BJ (cell line): ENCODE data around the gene LINGO4. TPM values are rescaled to one million over a fixed set of nuclear protein-coding genes. Genes with fewer than 3 reads are reported as not detected.
"Not testable (repeated sequence)": the region's sequence is repeated elsewhere in the genome, so short reads cannot be mapped to it uniquely, and the experiment has no call there.

Source experiments
- CTCF ChIA-PET: fragments of 350-600 bp; formaldehyde crosslinking; extraction: SDS; loops from one replicate; lab custom pipeline; 2021; ENCODE audit warnings: antibody characterized with exemption, inconsistent platforms; lab: Yijun Ruan, JAX
- POLR2A ChIA-PET: fragments of 300-600 bp; sonication (Branson Sonifier 250); formaldehyde crosslinking; extraction: SDS; loops from one replicate; lab custom pipeline; 2021; ENCODE audit warnings: antibody characterized with exemption; lab: Charles Lee
- DNase-seq: peaks from one replicate; pipeline ENCODE4 v3.0.0-alpha.2; 2011; ENCODE audit warnings: low read depth
- H3K27me3 ChIP-seq: 2 replicates; pipeline ENCODE4 v1.6.0; 2011; ENCODE audit warnings: low read length; ENCODE audit not compliant: control insufficient read depth, insufficient read depth
- H3K36me3 ChIP-seq: 2 replicates; pipeline ENCODE4 v1.5.1; 2011; ENCODE audit warnings: low read length; ENCODE audit not compliant: control insufficient read depth, insufficient read depth
- H3K4me3 ChIP-seq: 2 replicates; pipeline ENCODE4 v1.5.1; 2011; ENCODE audit warnings: low read depth, mild to moderate bottlenecking, control low read depth, low read length
- CTCF ChIP-seq: IDR thresholded peaks from 2 replicates; pipeline ENCODE4 v1.5.1; 2011; ENCODE audit warnings: low read depth, mild to moderate bottlenecking, control low read depth, inconsistent platforms, low read length, moderate library complexity; ENCODE audit not compliant: insufficient read depth
- polyA plus RNA-seq: library from polyadenylated mRNA; depleted of rRNA; stranded (reverse); fragments of >200 nt; gene quantifications from 2 replicates; pipeline ENCODE4 v1.2.3, GENCODE V29; 2011

LINGO4 gene
- polyA plus RNA-seq, 1 experiment, result not detected

GRCh38 chr1:151782741-151783140 lies 22.5 kb downstream of the LINGO4 start:
- Histone ChIP-seq H3K27me3 (peaks cover 3% of the 10 kb centered on the region; the same call in 1 of the 2 replicates), H3K36me3 (no peaks in the 10 kb centered on the region), H3K4me3 (no peak overlapping the region)
- no peak for TF ChIP-seq CTCF
- CTCF ChIA-PET, result no interaction called here
- POLR2A ChIA-PET, result no interaction called here
- no peak for DNase-seq

- H3K27me3 ChIP-seq, CTCF ChIA-PET, H3K36me3 ChIP-seq, H3K4me3 ChIP-seq, POLR2A ChIA-PET, DNase-seq: not testable (repeated sequence)
Observed at GRCh38 chr1:151782026-151782425, 23.2 kb downstream of the LINGO4 start.

- POLR2A ChIA-PET, result interaction anchor here (0.7 kb wide), 1 partner anchor 286 kb away, joined by 8 read pairs; no protein-coding TSS in a partner anchor
- H3K27me3 ChIP-seq, H3K36me3 ChIP-seq, DNase-seq, H3K4me3 ChIP-seq: not testable (repeated sequence)
- CTCF ChIA-PET, result interaction anchor here (1.0 kb wide), 1 partner anchor 9 kb away, joined by 3 read pairs; the partner anchor contains the start of gene TDRKH
Observed at GRCh38 chr1:151780736-151781135, 24.5 kb downstream of the LINGO4 start.

GRCh38 chr1:151779852-151780251 lies 25.4 kb downstream of the LINGO4 start:
- POLR2A ChIA-PET, result no interaction called here
- CTCF ChIA-PET, result interaction anchor here (0.8 to 1.0 kb wide), 2 partner anchors 10 to 22 kb away, joined by 3 read pairs; partner anchors contain the start of gene TDRKH
- no peaks in the 10 kb centered on the region for H3K36me3 ChIP-seq
- no peak for DNase-seq
- H3K4me3 ChIP-seq, result no peak overlapping the region
- H3K27me3 ChIP-seq, result peaks cover 3% of the 10 kb centered on the region; the same call in 1 of the 2 replicates
- no peak for TF ChIP-seq CTCF

GRCh38 chr1:151777317-151777716 lies 27.9 kb downstream of the LINGO4 start:
- no peak for TF ChIP-seq CTCF
- no peak for DNase-seq
- no peaks in the 10 kb centered on the region for H3K36me3 ChIP-seq
- ChIA-PET CTCF (no interaction called here), POLR2A (no interaction called here)
- H3K27me3 ChIP-seq, result no peaks in the 10 kb centered on the region
- no peak overlapping the region for H3K4me3 ChIP-seq

- no peak for DNase-seq
- TF ChIP-seq CTCF, result no peak
- Histone ChIP-seq H3K36me3 (no peaks in the 10 kb centered on the region), H3K27me3 (no peaks in the 10 kb centered on the region), H3K4me3 (no peak overlapping the region)
- CTCF ChIA-PET, result no interaction called here
- POLR2A ChIA-PET, result no interaction called here
Observed at GRCh38 chr1:151776665-151777062, 28.6 kb downstream of the LINGO4 start.
